GM23338 (cell line): ENCODE data around the gene RYR2.

Source experiments
- CREB1 ChIP-seq: fragments of 250-450 bp; sonication (Bioruptor Pico); IDR thresholded peaks from 2 replicates; pipeline ENCODE4 v1.5.0; 2020; ENCODE audit warnings: low read depth, mild to moderate bottlenecking, moderate library complexity
- ETS1 ChIP-seq: IDR thresholded peaks from 2 replicates; pipeline ENCODE4 v1.6.1; 2016; ENCODE audit warnings: antibody characterized with exemption
- EZH2 ChIP-seq: fragments of 200-600 bp; sonication (generic); IDR thresholded peaks from one replicate; pipeline ENCODE4 v1.8.0; 2017; ENCODE audit warnings: antibody characterized with exemption, mild to moderate bottlenecking, low read depth; ENCODE audit not compliant: unreplicated experiment
- EZH2phosphoT487 ChIP-seq: fragments of 200-600 bp; sonication (generic); IDR thresholded peaks from one replicate; pipeline ENCODE4 v1.8.1; 2018; ENCODE audit warnings: antibody characterized with exemption; ENCODE audit not compliant: unreplicated experiment
- POLR2AphosphoS5 ChIP-seq: IDR thresholded peaks from 2 replicates; pipeline ENCODE4 v1.6.1; 2016; ENCODE audit warnings: antibody characterized with exemption, low read depth
- STAT1 ChIP-seq: IDR thresholded peaks from one replicate; pipeline ENCODE4 v1.6.1; 2016; ENCODE audit warnings: antibody characterized with exemption; ENCODE audit not compliant: unreplicated experiment
- TF ChIP-seq, protein P1 (sequence below), 2 experiments: fragments of 200-600 bp in 1 of 2; sonication (generic) in 1 of 2; conservative IDR thresholded peaks; 2 replicates each; pipeline versions ENCODE4 v1.5.1 to v1.6.1; 2016 to 2017; ENCODE audit warnings: antibody characterized with exemption in 2 of 2, low read depth in 2 of 2, mild to moderate bottlenecking in 2 of 2, moderate library complexity in 1 of 2
- TF ChIP-seq, protein P2 (sequence below): IDR thresholded peaks from one replicate; pipeline ENCODE4 v1.6.1; 2018; ENCODE audit warnings: antibody characterized with exemption; ENCODE audit not compliant: unreplicated experiment

GRCh38 chr1:237324226-237324625, 282.2 kb downstream of the RYR2 start:
- TF ChIP-seq, protein P1, sequence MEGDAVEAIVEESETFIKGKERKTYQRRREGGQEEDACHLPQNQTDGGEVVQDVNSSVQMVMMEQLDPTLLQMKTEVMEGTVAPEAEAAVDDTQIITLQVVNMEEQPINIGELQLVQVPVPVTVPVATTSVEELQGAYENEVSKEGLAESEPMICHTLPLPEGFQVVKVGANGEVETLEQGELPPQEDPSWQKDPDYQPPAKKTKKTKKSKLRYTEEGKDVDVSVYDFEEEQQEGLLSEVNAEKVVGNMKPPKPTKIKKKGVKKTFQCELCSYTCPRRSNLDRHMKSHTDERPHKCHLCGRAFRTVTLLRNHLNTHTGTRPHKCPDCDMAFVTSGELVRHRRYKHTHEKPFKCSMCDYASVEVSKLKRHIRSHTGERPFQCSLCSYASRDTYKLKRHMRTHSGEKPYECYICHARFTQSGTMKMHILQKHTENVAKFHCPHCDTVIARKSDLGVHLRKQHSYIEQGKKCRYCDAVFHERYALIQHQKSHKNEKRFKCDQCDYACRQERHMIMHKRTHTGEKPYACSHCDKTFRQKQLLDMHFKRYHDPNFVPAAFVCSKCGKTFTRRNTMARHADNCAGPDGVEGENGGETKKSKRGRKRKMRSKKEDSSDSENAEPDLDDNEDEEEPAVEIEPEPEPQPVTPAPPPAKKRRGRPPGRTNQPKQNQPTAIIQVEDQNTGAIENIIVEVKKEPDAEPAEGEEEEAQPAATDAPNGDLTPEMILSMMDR (conservative IDR thresholded peaks at IDR 0.05; ENCODE audit: low read depth in 2 of 2): no peak
- TF ChIP-seq, protein P2, sequence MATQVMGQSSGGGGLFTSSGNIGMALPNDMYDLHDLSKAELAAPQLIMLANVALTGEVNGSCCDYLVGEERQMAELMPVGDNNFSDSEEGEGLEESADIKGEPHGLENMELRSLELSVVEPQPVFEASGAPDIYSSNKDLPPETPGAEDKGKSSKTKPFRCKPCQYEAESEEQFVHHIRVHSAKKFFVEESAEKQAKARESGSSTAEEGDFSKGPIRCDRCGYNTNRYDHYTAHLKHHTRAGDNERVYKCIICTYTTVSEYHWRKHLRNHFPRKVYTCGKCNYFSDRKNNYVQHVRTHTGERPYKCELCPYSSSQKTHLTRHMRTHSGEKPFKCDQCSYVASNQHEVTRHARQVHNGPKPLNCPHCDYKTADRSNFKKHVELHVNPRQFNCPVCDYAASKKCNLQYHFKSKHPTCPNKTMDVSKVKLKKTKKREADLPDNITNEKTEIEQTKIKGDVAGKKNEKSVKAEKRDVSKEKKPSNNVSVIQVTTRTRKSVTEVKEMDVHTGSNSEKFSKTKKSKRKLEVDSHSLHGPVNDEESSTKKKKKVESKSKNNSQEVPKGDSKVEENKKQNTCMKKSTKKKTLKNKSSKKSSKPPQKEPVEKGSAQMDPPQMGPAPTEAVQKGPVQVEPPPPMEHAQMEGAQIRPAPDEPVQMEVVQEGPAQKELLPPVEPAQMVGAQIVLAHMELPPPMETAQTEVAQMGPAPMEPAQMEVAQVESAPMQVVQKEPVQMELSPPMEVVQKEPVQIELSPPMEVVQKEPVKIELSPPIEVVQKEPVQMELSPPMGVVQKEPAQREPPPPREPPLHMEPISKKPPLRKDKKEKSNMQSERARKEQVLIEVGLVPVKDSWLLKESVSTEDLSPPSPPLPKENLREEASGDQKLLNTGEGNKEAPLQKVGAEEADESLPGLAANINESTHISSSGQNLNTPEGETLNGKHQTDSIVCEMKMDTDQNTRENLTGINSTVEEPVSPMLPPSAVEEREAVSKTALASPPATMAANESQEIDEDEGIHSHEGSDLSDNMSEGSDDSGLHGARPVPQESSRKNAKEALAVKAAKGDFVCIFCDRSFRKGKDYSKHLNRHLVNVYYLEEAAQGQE: no peak
- no peak for TF ChIP-seq POLR2AphosphoS5
- TF ChIP-seq STAT1: no peak
- no peak for TF ChIP-seq CREB1 (CRISPR knock-in tag)
- TF ChIP-seq EZH2: no peak
- no peak for TF ChIP-seq EZH2phosphoT487
- TF ChIP-seq ETS1: no peak
